NCI-H2081 (cell line): ENCODE measurements around the gene MGAT4B.
"Not testable (repeated sequence)": the region's sequence is repeated elsewhere in the genome, so short reads cannot be mapped to it uniquely, and the experiment has no call there.

Experiments used
- DNase-seq, 2 experiments: peaks; one replicate each; lab custom pipeline; 2025; lab: John Stamatoyannopoulos, UW

MGAT4B gene

GRCh38 chr5:179794575-179794974 is 12.1 kb downstream of the MGAT4B start:
- no peak for DNase-seq

- DNase-seq, result no peak
Observed at GRCh38 chr5:179794171-179794570, 12.5 kb downstream of the MGAT4B start.

GRCh38 chr5:179793468-179794139 is 13.1 kb downstream of the MGAT4B start, which contains the start of gene LTC4S:
LTC4S (plus strand) TSS chr5:179793986; CDS start chr5:179794081, 95 bp downstream.
- no peak for DNase-seq

GRCh38 chr5:179792612-179793467 is 13.8 kb downstream of the MGAT4B start:
- DNase-seq, result no peak

- no peak for DNase-seq
Observed at GRCh38 chr5:179791881-179792611, 14.6 kb downstream of the MGAT4B start.

- not testable (repeated sequence) for DNase-seq
Observed at GRCh38 chr5:179789278-179789677, 17.4 kb downstream of the MGAT4B start.

GRCh38 chr5:179788193-179788854 is 18.3 kb downstream of the MGAT4B start:
- DNase-seq, result no peak

GRCh38 chr5:179786861-179787260 is 19.8 kb downstream of the MGAT4B start:
- DNase-seq, result no peak

GRCh38 chr5:179783128-179783527 is 23.5 kb downstream of the MGAT4B start:
- DNase-seq, result no peak

- DNase-seq, result no peak
Observed at GRCh38 chr5:179781846-179782245, 24.8 kb downstream of the MGAT4B start.

GRCh38 chr5:179780362-179780761 is 26.3 kb downstream of the MGAT4B start:
- DNase-seq, result no peak

- DNase-seq, result no peak
Observed at GRCh38 chr5:179779826-179780225, 26.8 kb downstream of the MGAT4B start.

- DNase-seq, result no peak
Observed at GRCh38 chr5:179778591-179778990, 28.1 kb downstream of the MGAT4B start.

- DNase-seq, result no peak
Observed at GRCh38 chr5:179777909-179778308, 28.8 kb downstream of the MGAT4B start.

- DNase-seq, result no peak
Observed at GRCh38 chr5:179777456-179777855, 29.2 kb downstream of the MGAT4B start.

- no peak for DNase-seq
Observed at GRCh38 chr5:179776411-179776938, 30.2 kb downstream of the MGAT4B start.

GRCh38 chr5:179774442-179774841 is 32.2 kb downstream of the MGAT4B start:
- DNase-seq, result no peak

- DNase-seq, result no peak
Observed at GRCh38 chr5:179773686-179774040, 33.0 kb downstream of the MGAT4B start.

GRCh38 chr5:179772351-179772750 is 34.3 kb downstream of the MGAT4B start:
- no peak for DNase-seq

GRCh38 chr5:179771311-179771895 is 35.3 kb downstream of the MGAT4B start:
- no peak for DNase-seq

GRCh38 chr5:179769796-179770195 is 36.9 kb downstream of the MGAT4B start:
- no peak for DNase-seq
